ENCODE results near the gene SYNE4.

The SYNE4 gene

DNA sequence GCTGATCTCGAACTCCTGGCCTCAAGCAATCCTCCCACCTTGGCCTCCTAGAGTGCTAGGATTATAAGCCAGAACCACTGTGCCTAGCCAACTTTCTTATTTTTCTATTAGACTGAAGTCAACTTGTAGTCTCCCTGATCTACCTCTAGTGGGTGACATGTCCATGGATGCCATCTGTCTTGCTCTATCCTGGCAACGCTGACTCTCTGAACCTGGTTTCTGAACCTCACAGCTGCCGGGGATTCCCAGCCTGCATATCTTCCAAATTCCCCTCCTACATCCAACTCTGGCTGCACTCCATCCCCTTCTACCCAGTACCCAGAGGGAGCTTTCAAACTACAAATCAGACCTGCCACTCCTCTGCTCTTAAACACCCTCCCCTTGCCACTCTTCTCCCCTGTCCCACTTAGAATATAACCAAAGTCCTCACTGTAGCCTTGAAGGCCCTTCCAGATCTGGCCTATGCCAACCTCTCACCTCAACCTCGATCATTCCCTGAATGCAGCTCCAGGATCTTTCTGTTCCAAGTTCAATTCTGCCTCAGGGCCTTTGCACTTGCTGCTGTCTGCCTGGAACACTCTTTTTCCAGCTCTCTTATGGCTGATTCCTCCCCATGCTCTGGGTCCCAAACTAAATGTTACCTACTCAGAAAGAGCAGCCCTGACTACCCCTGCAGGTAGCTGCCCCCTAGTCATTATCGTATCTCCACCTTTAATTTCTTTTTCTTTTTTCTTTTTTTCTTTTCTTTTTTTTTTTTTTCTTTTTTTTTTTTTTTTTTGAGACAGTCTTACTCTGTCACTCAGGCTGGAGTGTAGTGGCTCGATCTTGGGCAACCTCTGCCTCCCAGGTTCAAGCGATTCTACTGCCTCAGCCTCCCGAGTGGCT, 21.9 kb upstream of the SYNE4 start:
- TF ChIP-seq, protein P1, sequence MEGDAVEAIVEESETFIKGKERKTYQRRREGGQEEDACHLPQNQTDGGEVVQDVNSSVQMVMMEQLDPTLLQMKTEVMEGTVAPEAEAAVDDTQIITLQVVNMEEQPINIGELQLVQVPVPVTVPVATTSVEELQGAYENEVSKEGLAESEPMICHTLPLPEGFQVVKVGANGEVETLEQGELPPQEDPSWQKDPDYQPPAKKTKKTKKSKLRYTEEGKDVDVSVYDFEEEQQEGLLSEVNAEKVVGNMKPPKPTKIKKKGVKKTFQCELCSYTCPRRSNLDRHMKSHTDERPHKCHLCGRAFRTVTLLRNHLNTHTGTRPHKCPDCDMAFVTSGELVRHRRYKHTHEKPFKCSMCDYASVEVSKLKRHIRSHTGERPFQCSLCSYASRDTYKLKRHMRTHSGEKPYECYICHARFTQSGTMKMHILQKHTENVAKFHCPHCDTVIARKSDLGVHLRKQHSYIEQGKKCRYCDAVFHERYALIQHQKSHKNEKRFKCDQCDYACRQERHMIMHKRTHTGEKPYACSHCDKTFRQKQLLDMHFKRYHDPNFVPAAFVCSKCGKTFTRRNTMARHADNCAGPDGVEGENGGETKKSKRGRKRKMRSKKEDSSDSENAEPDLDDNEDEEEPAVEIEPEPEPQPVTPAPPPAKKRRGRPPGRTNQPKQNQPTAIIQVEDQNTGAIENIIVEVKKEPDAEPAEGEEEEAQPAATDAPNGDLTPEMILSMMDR (IDR thresholded peaks at IDR 0.05): no peak
- H3K4me3 ChIP-seq: no peak overlapping the region
- no peaks in the 10 kb centered on the region for H3K27me3 ChIP-seq
- peaks cover 4 to 40% (median 15%) of the 10 kb centered on the region in 3 donors for H3K36me3 ChIP-seq
- H3K4me1 ChIP-seq: peaks cover 0 to 19% (median 12%) of the 10 kb centered on the region in 4 donors
- intact Hi-C loops (cut with DNase I; ENCODE audit: low total_unique reads): no loop called here
- no peaks in the 10 kb centered on the region for H3K9me3 ChIP-seq
- H3K27ac ChIP-seq: no peak overlapping the region
- DNase-seq: no peak

DNA sequence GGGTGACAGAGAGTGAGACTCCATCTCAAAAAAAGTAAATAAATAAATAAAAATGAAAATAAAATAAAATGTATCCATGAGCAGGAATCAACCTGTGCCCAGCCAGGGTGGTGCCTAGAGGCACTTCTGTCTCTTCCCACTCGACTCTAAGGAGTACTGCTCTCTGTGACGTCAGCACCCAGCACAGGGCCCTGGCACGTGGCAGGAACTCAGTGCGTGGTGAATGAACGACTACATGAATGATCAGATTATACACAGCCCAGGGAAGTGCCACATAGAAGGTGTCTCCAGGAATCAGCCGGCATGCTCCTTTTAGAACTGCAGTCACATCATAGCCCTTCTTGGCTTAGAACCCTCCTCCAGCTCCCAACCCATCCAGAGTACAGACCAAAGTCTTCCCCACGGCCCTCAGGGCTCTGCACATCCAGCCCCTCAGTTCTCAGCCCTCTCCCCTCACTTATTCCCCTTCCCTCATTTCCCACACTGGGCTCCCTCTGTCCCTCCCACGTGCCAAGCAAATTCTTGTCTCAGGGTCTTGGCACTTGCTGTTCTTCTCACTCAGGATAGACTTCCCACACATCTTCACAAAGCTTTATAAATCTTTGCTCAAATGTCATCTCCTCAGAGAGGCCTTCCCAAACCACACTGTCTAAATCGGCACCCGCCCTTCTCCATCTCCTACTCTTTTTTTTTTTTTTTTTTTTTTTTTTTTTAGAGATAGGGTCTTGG, 19.9 kb upstream of the SYNE4 start:
- H3K36me3 ChIP-seq: peaks cover 4 to 48% (median 26%) of the 10 kb centered on the region in 3 donors
- TF ChIP-seq, protein P1 (IDR thresholded peaks at IDR 0.05): no peak
- no peak overlapping the region for H3K4me3 ChIP-seq
- H3K27me3 ChIP-seq: no peaks in the 10 kb centered on the region
- no peaks in the 10 kb centered on the region for H3K9me3 ChIP-seq
- peaks cover 0 to 19% (median 12%) of the 10 kb centered on the region in 4 donors for H3K4me1 ChIP-seq
- no peak overlapping the region for H3K27ac ChIP-seq
- DNase-seq: no peak
- intact Hi-C loops (cut with DNase I; ENCODE audit: low total_unique reads): no loop called here

DNA sequence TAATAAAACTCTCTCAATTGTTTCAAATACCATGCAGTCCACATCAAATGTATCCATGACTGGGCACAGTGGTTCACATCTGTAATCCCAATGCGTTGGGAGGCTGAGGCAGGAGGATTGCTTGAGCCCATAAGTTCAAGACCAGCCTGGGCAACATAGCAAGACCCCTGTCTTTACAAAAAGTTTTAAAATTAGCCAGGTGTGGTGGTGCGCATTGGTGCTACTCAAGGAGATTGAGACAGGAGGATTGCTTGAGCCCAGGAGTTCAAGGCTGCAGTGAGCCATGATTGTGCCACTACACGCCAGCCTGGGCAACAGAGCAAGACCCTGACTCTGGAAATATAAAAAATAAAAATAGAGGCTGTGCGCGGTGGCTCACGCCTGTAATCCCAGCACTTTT, 19.1 kb upstream of the SYNE4 start:
- TF ChIP-seq, protein P1 (IDR thresholded peaks at IDR 0.05): no peak
- Histone ChIP-seq H3K27ac (no peak overlapping the region), H3K4me1 (peaks cover 0 to 11% (median 7%) of the 10 kb centered on the region in 4 donors), H3K9me3 (no peaks in the 10 kb centered on the region), H3K36me3 (peaks cover 4 to 55% (median 26%) of the 10 kb centered on the region in 3 donors), H3K4me3 (no peak overlapping the region), H3K27me3 (no peaks in the 10 kb centered on the region)
- DNase-seq: no peak
- intact Hi-C loops (cut with DNase I; ENCODE audit: low total_unique reads): no loop called here

DNA sequence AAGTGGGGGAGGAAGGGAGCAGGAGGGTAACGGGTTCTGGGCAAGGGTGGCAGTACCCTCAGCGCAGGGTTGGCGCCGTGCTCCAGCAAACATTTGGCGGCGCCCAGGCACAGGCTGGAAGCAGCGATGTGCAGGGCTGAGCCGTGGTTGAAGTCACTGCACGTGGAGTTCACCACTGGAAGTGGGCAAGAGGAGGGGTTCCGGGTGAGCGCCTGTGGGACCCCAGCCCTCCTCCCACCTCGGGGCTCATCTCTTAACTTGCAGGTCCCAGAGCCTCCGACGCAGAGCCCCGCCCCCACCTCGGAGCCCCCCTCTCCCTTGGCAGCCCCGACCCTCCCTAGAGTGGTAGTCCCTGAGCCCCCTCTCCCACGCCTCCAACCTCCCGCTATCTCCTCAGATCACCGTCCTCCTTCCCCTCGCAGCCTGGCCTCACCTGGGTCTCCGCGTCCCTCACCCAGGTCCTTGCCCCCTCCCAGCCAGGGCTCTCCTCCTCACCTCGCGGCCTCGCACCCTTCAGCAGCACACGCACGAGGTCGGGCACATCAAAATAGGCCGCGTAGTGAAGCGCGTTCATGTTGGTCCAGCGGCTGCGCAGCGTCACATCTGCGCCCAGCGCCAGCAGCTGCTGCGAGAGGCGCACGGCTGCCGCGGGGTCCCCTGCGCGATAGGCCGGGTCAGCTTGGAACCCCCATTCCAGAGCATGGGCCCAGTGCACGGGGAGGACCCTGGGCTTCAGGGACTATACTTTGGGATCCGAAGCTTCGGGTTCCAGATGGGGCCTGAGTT, 17.7 kb upstream of the SYNE4 start:
- Histone ChIP-seq H3K9me3 (no peaks in the 10 kb centered on the region), H3K4me1 (no peaks in the 10 kb centered on the region), H3K27ac (no peak overlapping the region), H3K36me3 (peaks cover 7 to 69% (median 40%) of the 10 kb centered on the region in 3 donors), H3K4me3 (no peak overlapping the region), H3K27me3 (no peaks in the 10 kb centered on the region)
- intact Hi-C loops (cut with DNase I; ENCODE audit: low total_unique reads): no loop called here
- no peak for DNase-seq
- TF ChIP-seq, protein P1 (IDR thresholded peaks at IDR 0.05): no peak

DNA sequence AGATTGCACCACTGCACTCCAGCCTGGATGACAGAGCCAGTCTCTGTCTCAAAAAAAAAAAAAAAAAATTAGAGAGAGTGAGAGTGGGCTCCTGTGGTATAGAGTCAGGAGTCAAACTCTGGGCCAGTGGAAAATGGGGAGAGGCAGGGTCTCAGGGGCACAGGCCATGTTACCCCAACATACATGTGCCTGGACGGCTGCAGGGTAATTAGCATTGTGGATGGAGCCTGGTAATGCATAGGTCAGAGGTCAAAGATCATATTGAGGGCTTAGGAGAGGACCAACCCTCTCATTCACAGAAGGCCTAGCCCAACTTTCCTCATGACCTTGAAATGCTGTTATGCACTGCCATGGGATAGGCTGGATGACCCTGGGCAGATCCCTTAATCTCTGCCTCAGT, 16.9 kb upstream of the SYNE4 start:
- no peak overlapping the region for H3K4me3 ChIP-seq
- TF ChIP-seq, protein P1 (IDR thresholded peaks at IDR 0.05): no peak
- DNase-seq: no peak
- no peaks in the 10 kb centered on the region for H3K27me3 ChIP-seq
- H3K9me3 ChIP-seq: no peaks in the 10 kb centered on the region
- H3K27ac ChIP-seq: no peak overlapping the region
- intact Hi-C loops (cut with DNase I; ENCODE audit: low total_unique reads): no loop called here
- H3K36me3 ChIP-seq: peaks cover 8 to 77% (median 44%) of the 10 kb centered on the region in 3 donors
- no peaks in the 10 kb centered on the region for H3K4me1 ChIP-seq

All from tibial artery (tissue), 4 donors.